ENCODE results near the gene RAB22A.
"Not testable (repeated sequence)": the region's sequence is repeated elsewhere in the genome, so short reads cannot be mapped to it uniquely, and the experiment has no call there.

RAB22A gene

DNA sequence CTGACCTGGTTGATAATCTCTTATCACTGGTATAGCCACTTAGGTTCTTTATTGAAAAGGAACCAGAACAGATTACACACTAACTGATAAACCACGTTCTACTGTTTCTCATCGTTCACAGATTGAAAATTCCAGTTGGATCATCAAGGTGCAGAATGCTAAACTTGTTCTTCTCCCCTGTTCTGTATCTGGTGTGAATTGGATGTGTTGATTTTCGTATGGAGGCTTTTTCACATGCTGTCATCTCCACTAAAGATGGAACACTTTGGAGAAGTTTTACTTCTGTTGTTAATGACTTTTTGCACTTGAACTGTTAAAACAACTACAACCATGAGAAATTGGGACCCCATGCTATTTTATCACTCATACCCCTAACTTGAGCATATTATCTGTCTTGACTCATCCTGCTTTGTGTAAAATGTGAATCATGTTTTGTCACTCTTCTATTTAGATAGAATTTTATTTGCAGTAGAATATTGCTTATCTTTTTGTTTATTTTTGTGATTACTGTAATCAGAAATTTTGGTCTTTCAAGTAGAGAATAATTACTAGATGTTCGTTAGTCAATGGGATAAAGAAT lies 97.0 kb downstream of the RAB22A start:
- H3K27ac ChIP-seq (ENCODE audit: insufficient read depth, low read depth, low read length, poor library complexity, severe bottlenecking): no peak overlapping the region
- H3K4me3 ChIP-seq (ENCODE audit: insufficient read depth, low read depth, low read length): no peak overlapping the region
- WGBS, 2 experiments: 91 to 92% methylated on average over 3 to 4 of the region's 4 CpGs
- no peaks in the 10 kb centered on the region for H3K9me3 ChIP-seq (ENCODE audit: control insufficient read depth, low read length)
- peaks cover 7% of the 10 kb centered on the region for H3K4me1 ChIP-seq (ENCODE audit: control insufficient read depth, insufficient read depth, low read length)
- H3K27me3 ChIP-seq (ENCODE audit: control insufficient read depth, insufficient read depth, low read length, poor library complexity, severe bottlenecking): no peaks in the 10 kb centered on the region
- peaks cover 4% of the 10 kb centered on the region for H3K36me3 ChIP-seq (ENCODE audit: control insufficient read depth, insufficient read depth, low read length)

DNA sequence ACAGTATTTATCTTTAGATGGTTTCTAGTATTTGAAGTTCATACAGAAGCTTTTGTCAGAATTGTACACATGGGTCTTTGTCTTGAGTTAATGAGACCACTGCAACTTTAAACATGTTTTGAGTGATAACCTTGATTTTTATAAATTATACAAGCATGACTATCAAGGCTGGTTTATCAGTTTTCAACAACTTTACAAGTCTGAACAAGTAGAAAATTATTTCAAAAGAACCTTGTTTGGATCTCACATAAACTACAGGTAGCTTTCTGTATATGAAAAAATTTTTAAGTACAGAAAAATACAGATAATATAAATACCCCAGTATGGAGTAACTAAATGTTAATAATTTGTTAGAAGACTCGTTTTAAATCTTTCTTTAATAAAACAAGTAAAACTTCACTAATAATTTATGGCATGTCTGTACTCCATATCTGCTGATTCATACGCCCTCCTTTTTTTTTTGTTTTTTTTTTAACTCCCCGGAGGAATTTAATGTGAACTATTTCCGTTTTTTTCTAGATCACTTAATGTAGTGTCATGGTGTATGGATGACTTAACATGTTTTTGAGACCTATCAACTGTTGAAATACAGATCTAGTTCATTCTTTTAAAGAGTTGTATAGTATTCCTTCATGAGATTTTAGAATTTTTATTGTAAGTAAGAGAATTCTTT lies 97.8 kb downstream of the RAB22A start:
- no peak overlapping the region for H3K27ac ChIP-seq (ENCODE audit: insufficient read depth, low read depth, low read length, poor library complexity, severe bottlenecking)
- peaks cover 5% of the 10 kb centered on the region for H3K4me1 ChIP-seq (ENCODE audit: control insufficient read depth, insufficient read depth, low read length)
- WGBS, 2 experiments: 96 to 100% methylated on average over 3 to 4 of the region's 4 CpGs
- H3K4me3 ChIP-seq (ENCODE audit: insufficient read depth, low read depth, low read length): no peak overlapping the region
- peaks cover 4% of the 10 kb centered on the region for H3K36me3 ChIP-seq (ENCODE audit: control insufficient read depth, insufficient read depth, low read length)
- no peaks in the 10 kb centered on the region for H3K27me3 ChIP-seq (ENCODE audit: control insufficient read depth, insufficient read depth, low read length, poor library complexity, severe bottlenecking)
- H3K9me3 ChIP-seq (ENCODE audit: control insufficient read depth, low read length): no peaks in the 10 kb centered on the region

DNA sequence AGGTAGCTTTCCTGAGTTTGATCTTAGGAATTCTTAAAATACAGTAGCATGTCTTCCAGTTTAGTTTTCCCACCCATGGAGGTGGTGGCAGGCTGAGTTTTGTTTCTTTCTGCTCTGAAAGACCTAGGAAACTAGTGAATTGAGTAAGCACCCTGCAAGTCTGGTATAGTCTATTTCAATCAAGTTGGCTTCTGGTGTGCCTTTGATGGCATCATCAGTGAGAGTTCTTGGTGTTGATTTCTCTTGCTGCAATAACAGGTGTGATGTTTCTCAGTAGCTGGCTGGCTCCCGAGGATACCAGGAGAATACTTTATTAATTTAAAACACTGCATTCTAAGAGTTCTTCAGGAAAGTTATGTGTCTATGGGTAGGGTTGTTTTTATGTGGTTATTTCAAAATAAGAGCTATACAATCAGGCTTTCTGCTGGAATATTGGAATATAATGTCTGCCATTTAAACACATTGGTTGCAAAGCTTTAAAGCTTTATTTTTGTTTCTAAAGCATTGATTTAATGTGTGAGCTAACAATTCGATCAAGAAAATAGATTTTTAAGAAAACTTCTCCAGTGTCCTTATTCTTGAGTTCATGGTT lies 98.5 kb downstream of the RAB22A start:
- no peak overlapping the region for H3K4me3 ChIP-seq (ENCODE audit: insufficient read depth, low read depth, low read length)
- peaks cover 4% of the 10 kb centered on the region for H3K36me3 ChIP-seq (ENCODE audit: control insufficient read depth, insufficient read depth, low read length)
- no peaks in the 10 kb centered on the region for H3K9me3 ChIP-seq (ENCODE audit: control insufficient read depth, low read length)
- WGBS, 2 experiments: 100% methylated on average over 2 of the region's 2 CpGs; no CpG with 5 or more reads in 1 of the 2 experiments
- peaks cover 5% of the 10 kb centered on the region for H3K4me1 ChIP-seq (ENCODE audit: control insufficient read depth, insufficient read depth, low read length)
- H3K27ac ChIP-seq (ENCODE audit: insufficient read depth, low read depth, low read length, poor library complexity, severe bottlenecking): no peak overlapping the region
- H3K27me3 ChIP-seq (ENCODE audit: control insufficient read depth, insufficient read depth, low read length, poor library complexity, severe bottlenecking): no peaks in the 10 kb centered on the region

DNA sequence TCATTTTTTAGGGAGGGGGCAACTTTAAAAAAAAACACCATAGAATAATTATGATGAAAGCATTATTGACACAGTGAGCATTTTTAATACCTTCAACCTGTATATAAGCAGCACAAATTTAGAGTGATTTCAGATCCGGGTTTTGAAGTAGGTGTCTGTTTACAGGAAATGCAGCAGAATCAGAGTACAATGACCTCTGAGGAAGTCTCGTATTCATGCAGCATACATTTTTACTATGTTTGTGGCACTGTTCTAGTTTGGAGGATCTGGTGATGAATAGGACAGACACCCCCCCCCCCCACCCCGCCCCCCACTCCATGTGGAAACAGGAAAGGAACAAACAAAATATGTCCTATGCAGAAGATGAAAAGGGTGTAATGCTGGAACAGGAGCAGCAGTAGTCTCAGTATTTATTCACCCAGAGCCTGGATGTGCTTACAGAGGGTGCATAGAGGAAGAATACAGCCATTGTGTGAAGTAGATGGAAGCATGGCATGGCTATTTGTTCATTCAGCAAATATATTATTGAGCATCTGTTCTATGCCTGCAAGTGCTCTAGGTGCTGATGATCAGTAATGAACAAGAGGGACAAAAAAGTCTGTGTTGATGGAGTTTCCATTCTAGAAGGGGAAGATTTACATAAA lies 99.2 kb downstream of the RAB22A start:
- H3K36me3 ChIP-seq (ENCODE audit: control insufficient read depth, insufficient read depth, low read length): peaks cover 4% of the 10 kb centered on the region
- peaks cover 5% of the 10 kb centered on the region for H3K4me1 ChIP-seq (ENCODE audit: control insufficient read depth, insufficient read depth, low read length)
- H3K4me3 ChIP-seq (ENCODE audit: insufficient read depth, low read depth, low read length): no peak overlapping the region
- no peaks in the 10 kb centered on the region for H3K27me3 ChIP-seq (ENCODE audit: control insufficient read depth, insufficient read depth, low read length, poor library complexity, severe bottlenecking)
- no peaks in the 10 kb centered on the region for H3K9me3 ChIP-seq (ENCODE audit: control insufficient read depth, low read length)
- WGBS, 2 experiments: 78 to 80% methylated on average over 2 to 3 of the region's 3 CpGs
- no peak overlapping the region for H3K27ac ChIP-seq (ENCODE audit: insufficient read depth, low read depth, low read length, poor library complexity, severe bottlenecking)

DNA sequence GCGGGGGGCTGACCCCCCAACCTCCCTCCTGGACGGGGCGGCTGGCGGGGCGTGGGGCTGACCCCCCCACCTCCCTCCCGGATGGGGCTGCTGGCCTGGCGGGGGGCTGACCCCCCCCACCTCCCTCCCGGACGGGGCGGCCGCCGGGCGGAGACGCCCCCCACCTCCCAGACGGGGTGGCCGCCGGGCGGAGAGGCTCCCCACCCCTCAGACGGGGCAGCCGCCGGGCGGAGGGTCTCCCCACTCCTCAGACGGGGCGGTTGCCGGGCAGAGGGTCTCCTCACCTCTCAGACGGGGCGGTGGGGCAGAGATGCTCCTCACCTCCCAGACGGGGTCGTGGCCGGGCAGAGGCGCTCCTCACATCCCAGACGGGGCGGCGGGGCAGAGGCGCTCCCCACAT lies 104.7 kb downstream of the RAB22A start:
- H3K27me3 ChIP-seq (ENCODE audit: control insufficient read depth, insufficient read depth, low read length, poor library complexity, severe bottlenecking); H3K36me3 ChIP-seq (ENCODE audit: control insufficient read depth, insufficient read depth, low read length); H3K27ac ChIP-seq (ENCODE audit: insufficient read depth, low read depth, low read length, poor library complexity, severe bottlenecking); H3K9me3 ChIP-seq (ENCODE audit: control insufficient read depth, low read length); H3K4me1 ChIP-seq (ENCODE audit: control insufficient read depth, insufficient read depth, low read length); H3K4me3 ChIP-seq (ENCODE audit: insufficient read depth, low read depth, low read length): not testable (repeated sequence)
- WGBS, 2 experiments: 91 to 95% methylated on average over 23 to 31 of the region's 35 CpGs

DNA sequence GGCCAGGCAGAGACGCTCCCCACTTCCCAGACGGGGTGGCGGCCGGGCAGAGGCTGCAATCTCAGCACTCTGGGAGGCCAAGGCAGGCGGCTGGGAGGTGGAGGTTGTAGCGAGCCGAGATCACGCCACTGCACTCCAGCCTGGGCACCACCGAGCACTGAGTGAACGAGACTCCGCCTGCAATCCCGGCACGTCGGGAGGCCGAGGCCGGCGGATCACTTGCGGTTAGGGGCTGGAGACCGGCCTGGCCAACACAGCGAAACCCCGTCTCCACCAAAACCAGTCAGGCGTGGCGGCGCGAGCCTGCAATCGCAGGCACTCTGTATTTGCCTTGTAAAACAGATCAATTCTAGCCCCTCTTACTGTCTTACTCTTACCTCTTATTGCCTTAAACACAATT lies 105.3 kb downstream of the RAB22A start:
- H3K9me3 ChIP-seq (ENCODE audit: control insufficient read depth, low read length); H3K4me3 ChIP-seq (ENCODE audit: insufficient read depth, low read depth, low read length); H3K27ac ChIP-seq (ENCODE audit: insufficient read depth, low read depth, low read length, poor library complexity, severe bottlenecking); H3K27me3 ChIP-seq (ENCODE audit: control insufficient read depth, insufficient read depth, low read length, poor library complexity, severe bottlenecking); H3K4me1 ChIP-seq (ENCODE audit: control insufficient read depth, insufficient read depth, low read length): not testable (repeated sequence)
- WGBS, 2 experiments: 95% methylated on average over 26 of the region's 26 CpGs
- peaks cover 11% of the 10 kb centered on the region for H3K36me3 ChIP-seq (ENCODE audit: control insufficient read depth, insufficient read depth, low read length)

DNA sequence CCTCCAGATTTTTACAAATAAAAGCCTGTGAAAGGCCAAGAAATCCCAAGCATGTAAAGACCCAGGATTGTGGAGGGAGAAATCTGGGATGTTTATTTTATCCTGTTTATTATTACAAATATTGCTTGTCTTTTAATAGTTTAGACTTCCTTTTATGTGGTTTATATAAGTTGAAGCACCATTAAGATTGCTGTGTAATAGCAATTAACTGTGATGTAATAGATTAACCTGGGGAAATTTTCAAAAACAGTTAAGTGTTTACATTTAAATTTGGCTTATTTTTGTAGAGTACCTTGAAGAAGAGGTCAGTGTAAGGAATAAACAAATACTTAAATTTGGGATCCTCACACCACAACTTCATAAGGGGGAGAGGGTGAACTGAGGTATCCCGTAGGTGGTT lies 106.5 kb downstream of the RAB22A start:
- H3K9me3 ChIP-seq (ENCODE audit: control insufficient read depth, low read length): no peaks in the 10 kb centered on the region
- no peaks in the 10 kb centered on the region for H3K27me3 ChIP-seq (ENCODE audit: control insufficient read depth, insufficient read depth, low read length, poor library complexity, severe bottlenecking)
- 92 to 100% methylated on average over 1 of the region's 1 CpG for WGBS, 2 experiments
- peaks cover 7% of the 10 kb centered on the region for H3K36me3 ChIP-seq (ENCODE audit: control insufficient read depth, insufficient read depth, low read length)
- no peaks in the 10 kb centered on the region for H3K4me1 ChIP-seq (ENCODE audit: control insufficient read depth, insufficient read depth, low read length)
- H3K27ac ChIP-seq (ENCODE audit: insufficient read depth, low read depth, low read length, poor library complexity, severe bottlenecking): no peak overlapping the region
- no peak overlapping the region for H3K4me3 ChIP-seq (ENCODE audit: insufficient read depth, low read depth, low read length)

DNA sequence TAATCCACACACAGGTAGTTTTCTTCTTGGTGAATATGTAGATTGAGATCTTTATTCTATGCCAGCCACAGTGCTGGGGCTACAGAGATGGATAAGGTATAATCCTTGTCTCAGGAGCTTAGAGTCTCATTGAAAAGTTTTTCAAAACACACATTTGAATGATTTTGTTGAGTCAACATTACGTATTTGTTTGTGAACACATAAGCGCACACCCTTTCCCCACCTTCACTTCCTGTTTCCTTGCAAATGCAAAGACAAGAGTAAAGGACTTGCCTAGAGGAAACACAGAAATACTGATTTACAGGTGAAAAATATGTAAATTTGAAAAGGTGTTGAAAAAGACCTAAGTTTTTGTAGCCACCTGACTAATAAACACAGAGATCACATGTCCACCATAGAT lies 107.3 kb downstream of the RAB22A start:
- 97 to 100% methylated on average over 2 of the region's 2 CpGs for WGBS, 2 experiments
- Histone ChIP-seq H3K4me3 (ENCODE audit: insufficient read depth, low read depth, low read length) (no peak overlapping the region), H3K9me3 (ENCODE audit: control insufficient read depth, low read length) (no peaks in the 10 kb centered on the region), H3K36me3 (ENCODE audit: control insufficient read depth, insufficient read depth, low read length) (peaks cover 7% of the 10 kb centered on the region), H3K27ac (ENCODE audit: insufficient read depth, low read depth, low read length, poor library complexity, severe bottlenecking) (no peak overlapping the region), H3K4me1 (ENCODE audit: control insufficient read depth, insufficient read depth, low read length) (no peaks in the 10 kb centered on the region), H3K27me3 (ENCODE audit: control insufficient read depth, insufficient read depth, low read length, poor library complexity, severe bottlenecking) (no peaks in the 10 kb centered on the region)

Measured in ectodermal cell (in vitro differentiated cells).